Mammary microvascular endothelial cell (primary cell): ENCODE data around the gene FLACC1. TPM values are rescaled to one million over a fixed set of nuclear protein-coding genes. Genes with fewer than 3 reads are reported as not detected.

Experiments
- total RNA-seq: library from RNA; depleted of rRNA; stranded (reverse); fragments of >200 nt; gene quantifications from 2 replicates; pipeline ENCODE4 v1.2.3, GENCODE V29; 2015

Gene FLACC1
- 0.44 TPM in 1 of 2 replicates, not detected in the other for total RNA-seq

DNA sequence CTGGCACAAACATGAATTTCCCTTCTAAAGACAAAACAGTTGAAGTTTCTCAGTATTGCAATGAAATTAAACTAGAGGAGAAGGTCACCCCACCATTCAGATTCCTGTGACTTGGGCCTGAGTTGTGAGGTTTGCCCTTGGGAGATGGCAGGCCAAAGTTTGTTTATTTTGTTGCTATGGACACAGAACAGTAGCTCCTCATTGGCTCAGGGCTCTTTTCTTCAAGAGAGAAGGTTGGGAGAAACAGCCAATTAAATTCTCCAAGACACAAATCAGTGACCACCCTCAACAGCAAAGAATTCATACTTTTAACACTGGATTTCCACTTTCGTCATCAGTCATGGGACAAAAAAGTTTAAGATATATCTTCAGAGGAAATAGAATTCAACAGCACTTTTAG lies at the start of gene FLACC1:
TSS of gene FLACC1 (minus strand) at position 125 of the 400 bp plus-strand sequence. CDS start 5,941 bp downstream, outside the sequence.

GRCh38 chr2:201260302-201260800 lies 96.8 kb downstream of the FLACC1 start, which contains the start of gene CASP8:
TSS of gene CASP8 (plus strand) at chr2:201260536. CDS start at chr2:201266487, 5,951 bp downstream.

Other genes starting within 250 kb of the FLACC1 start
- gene CFLAR, start 241.2 kb downstream of the FLACC1 start, total RNA-seq = 185 and 191 TPM in 2 replicates
- gene CASP10, start 174.2 kb downstream of the FLACC1 start, total RNA-seq = 28.2 and 34.0 TPM in 2 replicates
- gene CASP8, start 96.8 kb downstream of the FLACC1 start, total RNA-seq = 21.0 and 22.8 TPM in 2 replicates
- 22.8 and 28.5 TPM in 2 replicates for gene TRAK2, start 94.1 kb upstream of the FLACC1 start, total RNA-seq
- 29.9 and 32.0 TPM in 2 replicates for gene STRADB, start 94.4 kb upstream of the FLACC1 start, total RNA-seq